Fibroblast of skin of right biceps (primary cell): ENCODE results near the gene CCL20.
"Not testable (repeated sequence)": the region's sequence is repeated elsewhere in the genome, so short reads cannot be mapped to it uniquely, and the experiment has no call there.

ENCODE experiments used
- DNase-seq: peaks from one replicate; pipeline ENCODE4 v3.0.0-alpha.2; 2013

The CCL20 gene

GRCh38 chr2:227834916-227835650, 21.4 kb downstream of the CCL20 start:
- DNase-seq, result no peak

- not testable (repeated sequence) for DNase-seq
Observed at GRCh38 chr2:227839339-227840129, 25.9 kb downstream of the CCL20 start.

GRCh38 chr2:227846831-227847230, 33.2 kb downstream of the CCL20 start:
- no peak for DNase-seq

GRCh38 chr2:227848146-227848545, 34.5 kb downstream of the CCL20 start:
- DNase-seq, result no peak

- no peak for DNase-seq
Observed at GRCh38 chr2:227848586-227848985, 34.9 kb downstream of the CCL20 start.

GRCh38 chr2:227849906-227850305, 36.3 kb downstream of the CCL20 start:
- DNase-seq, result peak; percentile 72

- DNase-seq, result peak; percentile 81
Observed at GRCh38 chr2:227853204-227853629, 39.6 kb downstream of the CCL20 start.

- DNase-seq, result no peak
Observed at GRCh38 chr2:227853765-227854271, 40.2 kb downstream of the CCL20 start.

- DNase-seq, result no peak
Observed at GRCh38 chr2:227855440-227855839, 41.8 kb downstream of the CCL20 start.

- DNase-seq, result no peak
Observed at GRCh38 chr2:227856697-227857096, 43.1 kb downstream of the CCL20 start.

- no peak for DNase-seq
Observed at GRCh38 chr2:227860221-227860641, 46.6 kb downstream of the CCL20 start.

- DNase-seq, result no peak
Observed at GRCh38 chr2:227861011-227861410, 47.4 kb downstream of the CCL20 start.

GRCh38 chr2:227862227-227862740, 48.6 kb downstream of the CCL20 start:
- DNase-seq, result peak; percentile 47

GRCh38 chr2:227862741-227863588, 49.3 kb downstream of the CCL20 start:
- DNase-seq, result peak; percentile 85

GRCh38 chr2:227864161-227864756, 50.6 kb downstream of the CCL20 start:
- peak; percentile 37 for DNase-seq

GRCh38 chr2:227865291-227865690, 51.6 kb downstream of the CCL20 start:
- DNase-seq, result no peak
